A673 (cell line): Measurements from ENCODE around the gene PRUNE2.

Source experiments
- CTCF ChIP-seq: fragments of 300-800, 200-600 bp; sonication (generic); conservative IDR thresholded peaks from 2 replicates; pipeline ENCODE4 v1.5.1; 2017; ENCODE audit warnings: low read depth, mild to moderate bottlenecking, antibody characterized with exemption, low read length, moderate library complexity, mixed read lengths
- EZH2 ChIP-seq: fragments of 200-600 bp; sonication (generic); IDR thresholded peaks from 2 replicates; pipeline ENCODE4 v1.6.1; 2017; ENCODE audit warnings: borderline replicate concordance, low read depth, mild to moderate bottlenecking, mixed read lengths, antibody characterized with exemption, low read length; ENCODE audit not compliant: poor library complexity, severe bottlenecking

DNA sequence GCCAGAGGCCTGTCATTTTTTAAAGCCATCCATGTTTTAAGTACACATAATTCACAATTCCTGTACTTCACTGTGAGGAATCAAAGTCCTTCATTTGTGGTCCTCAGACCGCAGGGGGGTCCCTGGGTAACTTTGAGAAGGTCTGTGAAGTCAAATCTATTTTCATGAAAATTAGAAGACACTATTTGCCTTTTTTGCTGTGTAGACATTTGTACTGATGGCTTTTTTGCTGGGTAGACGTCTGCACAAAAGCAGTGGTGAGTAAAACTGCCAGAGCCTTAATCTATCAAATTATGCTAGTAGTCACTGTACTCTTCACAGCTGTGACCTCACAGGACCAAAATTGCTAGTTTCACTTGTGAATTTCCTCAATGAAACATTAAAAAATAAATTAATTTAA, 25.7 kb downstream of the PRUNE2 start:
- TF ChIP-seq CTCF (no peak), EZH2 (no peak)
